ENCODE measurements around the gene SMIM41.

The SMIM41 gene

DNA sequence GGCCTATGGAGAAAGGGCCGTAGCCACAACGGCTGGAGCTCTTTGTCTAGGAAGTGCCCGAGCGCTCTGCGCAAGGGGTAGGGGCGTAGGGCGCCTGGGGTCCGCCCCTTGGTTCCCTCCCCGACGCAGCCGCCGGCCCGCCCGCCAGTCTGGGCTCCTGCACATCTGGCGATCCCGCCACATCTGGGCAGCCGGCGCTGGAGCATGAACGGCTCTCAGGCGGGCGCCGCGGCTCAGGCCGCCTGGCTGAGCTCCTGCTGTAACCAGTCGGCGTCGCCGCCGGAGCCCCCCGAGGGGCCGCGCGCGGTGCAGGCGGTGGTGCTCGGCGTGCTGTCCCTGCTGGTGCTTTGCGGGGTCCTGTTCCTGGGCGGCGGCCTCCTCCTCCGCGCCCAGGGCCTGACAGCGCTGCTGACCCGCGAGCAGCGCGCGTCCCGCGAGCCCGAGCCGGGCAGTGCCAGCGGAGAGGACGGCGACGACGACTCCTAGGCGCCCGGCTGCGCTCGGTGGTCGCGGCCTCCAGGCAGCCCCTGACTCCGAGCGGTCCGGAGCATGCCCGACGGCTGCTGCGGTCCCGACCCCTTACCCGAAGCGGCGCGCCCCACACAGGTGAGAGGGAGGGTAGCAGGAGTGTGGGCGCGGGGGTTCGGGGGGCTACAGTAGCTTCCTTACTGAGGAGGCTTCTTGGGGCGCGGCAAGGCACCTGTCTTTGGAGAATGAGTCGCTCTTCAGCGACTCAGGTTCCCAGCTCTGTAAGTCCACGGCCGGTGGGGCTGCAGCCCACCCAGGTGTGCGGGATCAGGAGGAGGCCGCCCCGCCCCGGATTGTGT is at the start of gene SMIM41:
TSS of gene SMIM41 (plus strand) at position 129 of the 827 bp plus-strand sequence. CDS start at position 205, 76 bp downstream.
- no peak for DNase-seq (ENCODE audit: low spot score in 2 of 2)
- Mint-ChIP-seq H3K27ac (peak within 1 kb of the TSS; percentile 32), H3K4me1 (peaks cover 14% of the 10 kb centered on the region), H3K4me3 (no peak within 1 kb of the TSS), H3K36me3 (peaks cover 32% of the 10 kb centered on the region), H3K9me3 (no peaks in the 10 kb centered on the region)
- no peak for ATAC-seq

GRCh38 chr12:52032446-52032803 is 47.1 kb upstream of the SMIM41 start:
- ATAC-seq (no peak), DNase-seq (ENCODE audit: low spot score in 2 of 2) (no peak)
- no peaks in the 10 kb centered on the region for H3K9me3 Mint-ChIP-seq
- peak overlapping the region; percentile 93 for H3K27ac Mint-ChIP-seq
- H3K4me3 Mint-ChIP-seq, result peak overlapping the region; percentile 68
- peaks cover 35% of the 10 kb centered on the region for H3K4me1 Mint-ChIP-seq
- H3K36me3 Mint-ChIP-seq, result peaks cover 13% of the 10 kb centered on the region

DNA sequence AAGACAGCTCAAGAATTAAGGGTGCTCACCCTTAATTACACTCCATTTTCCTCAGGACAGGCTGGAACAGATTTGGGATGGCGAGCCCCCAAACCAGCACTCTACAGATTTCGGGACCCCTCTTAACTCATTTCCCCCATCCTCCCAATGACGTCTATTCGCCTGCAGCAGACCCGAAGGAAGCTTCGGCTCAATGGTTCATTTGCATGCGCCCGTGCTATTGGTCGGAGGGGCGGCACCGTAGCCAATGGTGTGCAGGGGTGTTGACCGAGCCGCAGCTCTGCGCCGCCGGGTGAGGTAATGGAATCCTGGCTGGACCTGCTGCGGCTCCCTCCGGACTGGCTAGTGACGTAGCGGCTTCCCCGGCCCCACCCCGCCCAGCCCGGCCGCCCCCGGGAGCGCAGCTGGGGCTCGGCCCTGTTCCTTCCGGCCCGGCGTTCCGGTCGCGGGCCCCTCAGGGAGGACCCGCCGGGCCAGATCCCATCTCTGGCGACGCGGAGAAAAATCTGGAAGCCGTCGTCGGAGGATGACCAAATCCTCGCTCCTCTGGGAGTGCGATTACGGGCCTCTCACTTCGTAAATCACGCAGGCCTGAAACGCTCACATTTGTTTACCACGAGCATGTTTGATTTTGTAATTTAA is 46.6 kb upstream of the SMIM41 start:
- peak; percentile 75 to 93 for DNase-seq (ENCODE audit: low spot score in 2 of 2)
- Mint-ChIP-seq H3K36me3 (peaks cover 13% of the 10 kb centered on the region), H3K4me3 (peak overlapping the region; percentile 68), H3K27ac (peak overlapping the region; percentile 93), H3K9me3 (no peaks in the 10 kb centered on the region), H3K4me1 (peaks cover 35% of the 10 kb centered on the region)
- ATAC-seq, result peak; percentile 97

DNA sequence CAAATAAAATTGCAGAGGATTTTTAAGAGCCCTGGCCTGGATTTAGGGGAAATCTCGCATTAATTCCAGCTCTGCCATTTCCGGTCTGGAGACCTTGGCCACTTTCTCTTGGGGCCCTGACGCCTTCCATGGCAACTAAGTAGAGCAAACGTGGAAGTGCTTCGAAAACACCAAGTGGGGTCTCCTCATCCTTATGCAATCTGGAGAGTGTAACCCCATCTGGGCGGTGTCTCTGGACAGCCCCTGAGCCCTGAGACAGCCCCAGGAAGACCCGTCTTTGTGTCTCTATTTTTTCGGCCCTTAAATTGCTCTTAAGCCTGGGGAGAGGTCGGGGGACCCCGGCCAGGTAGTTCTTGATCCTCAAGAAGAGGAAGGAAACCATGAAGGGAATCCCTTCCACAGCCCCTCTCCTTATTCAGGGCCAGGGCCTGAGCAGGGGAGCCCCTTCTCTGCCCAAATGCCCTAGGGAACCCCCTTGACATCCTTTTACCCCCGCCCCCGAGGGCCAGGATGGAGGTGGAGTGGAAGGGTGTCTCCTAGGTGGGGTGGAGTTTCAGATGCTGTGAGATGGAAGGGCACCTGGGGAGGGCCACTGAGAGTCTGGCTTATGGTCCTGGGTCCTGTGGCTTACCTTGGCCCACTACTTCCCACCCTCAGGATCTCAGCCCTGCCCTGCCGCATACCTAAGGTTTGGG is 45.9 kb upstream of the SMIM41 start:
- H3K27ac Mint-ChIP-seq, result peak overlapping the region; percentile 93
- H3K4me1 Mint-ChIP-seq, result peaks cover 41% of the 10 kb centered on the region

DNA sequence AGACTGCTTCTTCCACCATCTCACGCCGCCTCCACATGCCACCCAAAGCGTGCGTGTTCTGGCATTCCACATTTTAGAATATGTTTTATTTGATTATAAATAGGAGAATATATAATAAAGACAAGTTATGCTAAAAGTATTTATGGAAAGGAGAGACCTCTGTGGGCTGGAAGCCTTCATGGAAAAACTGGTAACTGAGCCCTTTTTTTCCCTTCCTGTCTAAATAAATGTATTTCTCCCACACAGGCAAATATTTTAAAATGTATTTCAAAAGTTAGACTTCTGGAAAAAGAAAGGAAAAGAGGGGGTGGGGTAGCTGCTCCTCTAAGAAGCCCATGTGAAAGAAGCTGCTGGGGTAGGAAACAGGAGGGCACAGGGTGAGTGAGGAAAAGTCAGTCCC is 44.3 kb upstream of the SMIM41 start:
- Mint-ChIP-seq H3K9me3 (no peaks in the 10 kb centered on the region), H3K4me1 (peaks cover 54% of the 10 kb centered on the region), H3K36me3 (peaks cover 13% of the 10 kb centered on the region), H3K4me3 (peak overlapping the region; percentile 68), H3K27ac (no peak overlapping the region)
- DNase-seq (ENCODE audit: low spot score in 2 of 2) (no peak), ATAC-seq (no peak)

More for the DNA sequence above, 45.9 kb upstream of the SMIM41 start:
- no peak for DNase-seq (ENCODE audit: low spot score in 2 of 2)
- no peaks in the 10 kb centered on the region for H3K9me3 Mint-ChIP-seq
- peak overlapping the region; percentile 68 for H3K4me3 Mint-ChIP-seq
- ATAC-seq, result no peak
- H3K36me3 Mint-ChIP-seq, result peaks cover 13% of the 10 kb centered on the region

DNA sequence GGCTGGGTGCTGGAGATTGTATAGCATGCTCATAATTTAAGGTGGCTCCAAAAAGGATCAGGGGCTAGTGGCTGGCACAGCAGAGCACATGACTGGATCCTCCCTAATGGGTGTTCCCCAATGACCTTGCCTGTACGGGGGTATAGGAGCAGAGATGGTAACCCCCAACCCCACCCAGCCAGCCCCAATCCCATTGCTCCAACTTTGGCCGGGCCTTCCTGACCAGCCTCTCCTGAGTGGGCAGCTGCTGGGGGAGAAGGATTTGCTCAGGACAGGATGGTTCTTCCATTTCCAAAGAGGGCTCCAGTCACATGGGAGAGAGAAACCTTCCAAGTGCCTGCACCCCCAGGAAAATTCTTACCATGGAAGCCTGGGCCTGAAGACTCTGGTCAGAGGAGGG is 43.6 kb upstream of the SMIM41 start:
- DNase-seq (ENCODE audit: low spot score in 2 of 2) (no peak), ATAC-seq (no peak)
- Mint-ChIP-seq H3K4me1 (peaks cover 61% of the 10 kb centered on the region), H3K4me3 (peak overlapping the region; percentile 68), H3K27ac (no peak overlapping the region), H3K36me3 (peaks cover 13% of the 10 kb centered on the region), H3K9me3 (no peaks in the 10 kb centered on the region)

- Mint-ChIP-seq H3K4me3 (peak overlapping the region; percentile 68), H3K4me1 (peaks cover 65% of the 10 kb centered on the region), H3K9me3 (no peaks in the 10 kb centered on the region), H3K27ac (no peak overlapping the region), H3K36me3 (peaks cover 13% of the 10 kb centered on the region)
- DNase-seq (ENCODE audit: low spot score in 2 of 2) (peak; percentile 65 to 84), ATAC-seq (peak; percentile 61)
Measured at GRCh38 chr12:52036587-52037171, 42.8 kb upstream of the SMIM41 start.

GRCh38 chr12:52037248-52037861 is 42.1 kb upstream of the SMIM41 start:
- DNase-seq (ENCODE audit: low spot score in 2 of 2) (no peak), ATAC-seq (no peak)
- peaks cover 19% of the 10 kb centered on the region for H3K36me3 Mint-ChIP-seq
- H3K27ac Mint-ChIP-seq, result peak overlapping the region; percentile 41
- H3K4me1 Mint-ChIP-seq, result peaks cover 67% of the 10 kb centered on the region
- peak overlapping the region; percentile 68 for H3K4me3 Mint-ChIP-seq
- H3K9me3 Mint-ChIP-seq, result no peaks in the 10 kb centered on the region

- no peaks in the 10 kb centered on the region for H3K9me3 Mint-ChIP-seq
- H3K4me1 Mint-ChIP-seq, result peaks cover 62% of the 10 kb centered on the region
- H3K4me3 Mint-ChIP-seq, result peak overlapping the region; percentile 68
- H3K36me3 Mint-ChIP-seq, result peaks cover 15% of the 10 kb centered on the region
- H3K27ac Mint-ChIP-seq, result peak overlapping the region; percentile 41
- no peak for DNase-seq (ENCODE audit: low spot score in 2 of 2)
- ATAC-seq, result no peak
Measured at GRCh38 chr12:52038447-52038846, 41.1 kb upstream of the SMIM41 start.

GRCh38 chr12:52041035-52041434 is 38.5 kb upstream of the SMIM41 start:
- DNase-seq (ENCODE audit: low spot score in 2 of 2), result no peak
- H3K27ac Mint-ChIP-seq, result no peak overlapping the region

GRCh38 chr12:52041695-52042123 is 37.8 kb upstream of the SMIM41 start:
- peaks cover 6% of the 10 kb centered on the region for H3K36me3 Mint-ChIP-seq
- ATAC-seq (peak; percentile 14), DNase-seq (ENCODE audit: low spot score in 2 of 2) (no peak)
- peak overlapping the region; percentile 56 for H3K4me3 Mint-ChIP-seq
- peak overlapping the region; percentile 87 for H3K27ac Mint-ChIP-seq
- peaks cover 50% of the 10 kb centered on the region for H3K4me1 Mint-ChIP-seq
- no peaks in the 10 kb centered on the region for H3K9me3 Mint-ChIP-seq

More at GRCh38 chr12:52041035-52041434, 38.5 kb upstream of the SMIM41 start:
- Mint-ChIP-seq H3K4me3 (no peak overlapping the region), H3K4me1 (peaks cover 53% of the 10 kb centered on the region), H3K36me3 (peaks cover 6% of the 10 kb centered on the region), H3K9me3 (no peaks in the 10 kb centered on the region)
- ATAC-seq, result no peak

DNA sequence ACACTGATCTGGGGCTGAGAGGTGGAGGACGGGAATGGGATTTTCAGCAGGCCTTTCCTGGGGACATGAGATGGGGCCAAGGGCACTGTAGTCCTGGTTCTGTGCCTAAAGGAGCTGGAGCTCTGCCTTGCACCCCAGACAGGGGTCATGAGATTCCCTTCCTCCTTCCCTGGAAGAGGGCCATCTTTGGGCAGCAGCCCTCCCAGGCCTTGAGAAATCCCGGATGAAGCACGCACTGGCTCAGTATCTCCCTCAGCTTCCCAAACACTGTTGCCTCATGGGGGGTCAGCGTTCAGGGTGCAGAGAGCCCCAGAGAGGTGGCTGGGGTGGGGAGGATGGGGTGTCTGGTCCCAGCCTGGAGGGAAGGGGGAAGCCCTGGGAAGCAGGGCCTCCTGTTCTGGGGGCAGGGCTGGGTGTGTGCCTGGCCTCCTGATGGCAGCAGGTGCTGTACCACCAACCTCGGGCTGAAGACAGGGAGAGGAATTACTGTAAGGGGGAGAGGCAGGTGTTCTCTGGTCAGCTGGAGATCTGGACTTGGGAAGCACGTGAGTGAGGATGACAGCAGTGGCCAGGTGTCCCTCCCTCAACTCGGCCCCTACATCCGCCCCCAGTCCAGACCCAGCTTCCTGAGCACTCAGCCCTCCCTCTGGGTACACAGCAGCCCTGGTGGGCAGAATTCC is 36.7 kb upstream of the SMIM41 start:
- Mint-ChIP-seq H3K36me3 (peaks cover 12% of the 10 kb centered on the region), H3K27ac (peak overlapping the region; percentile 87), H3K9me3 (no peaks in the 10 kb centered on the region), H3K4me1 (peaks cover 50% of the 10 kb centered on the region), H3K4me3 (no peak overlapping the region)
- ATAC-seq (no peak), DNase-seq (ENCODE audit: low spot score in 2 of 2) (no peak)

- no peak for DNase-seq (ENCODE audit: low spot score in 2 of 2)
- Mint-ChIP-seq H3K36me3 (peaks cover 12% of the 10 kb centered on the region), H3K27ac (peak overlapping the region; percentile 87), H3K9me3 (no peaks in the 10 kb centered on the region), H3K4me1 (peaks cover 43% of the 10 kb centered on the region), H3K4me3 (no peak overlapping the region)
- no peak for ATAC-seq
Measured at GRCh38 chr12:52043386-52044212, 35.9 kb upstream of the SMIM41 start.
